GM12801 (cell line): Measurements from ENCODE around the gene INPP5A.

ENCODE experiments used
- TF ChIP-seq, protein P1 (sequence below): IDR thresholded peaks from one replicate; pipeline ENCODE4 v1.5.1; 2011; ENCODE audit warnings: control low read depth; ENCODE audit not compliant: insufficient read length; ENCODE audit errors: extremely low read depth

Gene INPP5A

DNA sequence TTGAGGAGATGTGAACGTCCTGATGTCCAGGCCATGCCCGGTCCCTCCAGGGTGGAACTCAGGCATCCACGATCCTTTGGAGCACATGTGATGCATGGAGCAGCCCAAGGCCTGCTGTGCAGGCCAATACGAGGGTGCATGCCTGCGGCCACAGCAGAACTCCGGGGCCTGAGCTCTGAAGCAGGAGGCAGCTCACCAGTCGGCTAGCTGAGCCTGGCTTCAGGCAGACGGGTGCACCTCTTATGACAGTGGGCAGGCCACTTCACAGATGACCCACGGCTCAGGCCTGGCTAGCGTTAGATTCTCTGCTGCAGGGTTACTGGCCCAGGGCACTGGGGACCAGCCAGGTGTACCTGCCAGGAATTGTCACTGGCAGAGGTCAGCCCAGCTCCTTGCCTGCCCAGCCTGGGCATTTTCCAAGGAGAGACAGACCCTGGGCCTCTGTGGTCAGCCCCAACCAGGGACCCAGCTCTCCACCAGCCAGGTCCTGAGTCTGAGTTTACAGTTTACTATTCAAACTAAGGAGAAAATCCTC lies 29.6 kb upstream of the INPP5A start:
- TF ChIP-seq, protein P1, sequence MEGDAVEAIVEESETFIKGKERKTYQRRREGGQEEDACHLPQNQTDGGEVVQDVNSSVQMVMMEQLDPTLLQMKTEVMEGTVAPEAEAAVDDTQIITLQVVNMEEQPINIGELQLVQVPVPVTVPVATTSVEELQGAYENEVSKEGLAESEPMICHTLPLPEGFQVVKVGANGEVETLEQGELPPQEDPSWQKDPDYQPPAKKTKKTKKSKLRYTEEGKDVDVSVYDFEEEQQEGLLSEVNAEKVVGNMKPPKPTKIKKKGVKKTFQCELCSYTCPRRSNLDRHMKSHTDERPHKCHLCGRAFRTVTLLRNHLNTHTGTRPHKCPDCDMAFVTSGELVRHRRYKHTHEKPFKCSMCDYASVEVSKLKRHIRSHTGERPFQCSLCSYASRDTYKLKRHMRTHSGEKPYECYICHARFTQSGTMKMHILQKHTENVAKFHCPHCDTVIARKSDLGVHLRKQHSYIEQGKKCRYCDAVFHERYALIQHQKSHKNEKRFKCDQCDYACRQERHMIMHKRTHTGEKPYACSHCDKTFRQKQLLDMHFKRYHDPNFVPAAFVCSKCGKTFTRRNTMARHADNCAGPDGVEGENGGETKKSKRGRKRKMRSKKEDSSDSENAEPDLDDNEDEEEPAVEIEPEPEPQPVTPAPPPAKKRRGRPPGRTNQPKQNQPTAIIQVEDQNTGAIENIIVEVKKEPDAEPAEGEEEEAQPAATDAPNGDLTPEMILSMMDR, result no peak

DNA sequence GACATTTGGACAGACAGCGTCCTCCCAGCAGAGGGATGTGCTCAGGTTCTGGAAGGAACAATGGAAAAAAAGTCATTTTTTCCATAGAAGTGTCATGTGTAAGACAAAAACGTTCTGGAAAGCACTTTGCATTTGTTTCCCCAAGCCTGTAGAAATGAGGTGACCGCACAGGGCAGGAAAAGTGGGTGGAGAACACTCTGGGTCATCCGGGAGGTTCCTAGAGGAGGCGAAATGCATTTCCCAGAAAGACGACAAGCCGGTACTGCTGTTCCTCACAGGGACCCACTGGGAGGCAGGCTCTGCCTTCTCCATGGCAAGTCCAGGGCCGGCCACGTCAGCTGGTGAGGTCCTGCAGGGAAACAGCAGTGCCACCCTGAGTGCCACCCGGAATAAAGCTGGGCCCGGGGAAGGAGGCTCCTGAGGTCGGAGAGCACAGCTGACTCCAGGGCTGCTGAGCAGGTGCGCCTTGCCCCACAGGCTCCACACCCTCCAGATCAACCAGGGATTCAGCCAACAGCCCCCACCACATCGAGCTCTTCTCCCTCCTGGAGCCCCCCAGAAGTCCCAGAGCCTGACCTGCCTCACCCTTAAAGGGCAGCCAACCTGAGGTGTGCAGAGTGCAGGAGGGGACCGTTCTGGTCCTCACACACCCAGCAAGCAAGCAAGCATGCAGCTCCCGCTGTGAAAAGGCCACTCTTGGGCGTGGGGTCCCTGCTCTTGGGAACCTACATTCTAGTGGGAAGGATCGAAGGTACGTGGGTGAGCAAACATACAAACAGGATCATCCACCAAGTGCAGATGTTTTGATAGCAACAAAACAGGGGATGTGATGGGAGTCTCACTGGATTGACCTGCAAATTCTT lies 28.8 kb upstream of the INPP5A start:
- TF ChIP-seq, protein P1, result no peak

DNA sequence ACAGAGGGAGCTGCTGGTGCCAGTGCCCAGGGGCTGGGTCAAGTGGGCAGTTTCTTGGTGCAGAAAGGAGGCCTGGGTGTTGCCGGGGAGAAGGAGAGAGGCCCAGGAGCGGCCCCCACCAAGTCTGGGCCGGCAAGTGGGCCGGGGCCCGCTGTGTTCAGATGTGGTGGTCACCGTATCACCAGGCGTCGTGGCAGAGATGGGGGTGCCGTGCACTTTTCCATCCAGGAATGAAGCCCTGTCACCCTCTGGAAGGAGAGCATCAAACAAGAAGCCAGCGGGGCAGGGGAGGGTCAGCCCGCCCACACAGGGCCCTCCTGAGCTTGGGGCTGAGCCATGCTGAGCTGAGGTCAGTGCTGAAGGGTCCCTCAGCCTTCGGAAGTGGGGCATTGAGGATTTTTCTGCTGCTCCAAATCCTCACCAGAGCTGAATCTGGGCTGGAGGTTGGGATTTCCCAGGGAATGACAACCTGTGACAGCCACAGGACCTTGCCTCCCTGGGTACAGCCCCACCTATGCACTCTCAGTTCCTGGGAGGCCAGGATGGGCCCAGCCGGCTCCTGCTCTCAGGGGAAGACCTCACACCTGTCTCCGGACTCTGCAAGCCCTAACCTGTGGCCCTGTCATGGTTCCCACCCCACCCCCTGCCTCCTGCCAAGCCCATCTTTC lies 27.9 kb upstream of the INPP5A start:
- TF ChIP-seq, protein P1, result no peak

DNA sequence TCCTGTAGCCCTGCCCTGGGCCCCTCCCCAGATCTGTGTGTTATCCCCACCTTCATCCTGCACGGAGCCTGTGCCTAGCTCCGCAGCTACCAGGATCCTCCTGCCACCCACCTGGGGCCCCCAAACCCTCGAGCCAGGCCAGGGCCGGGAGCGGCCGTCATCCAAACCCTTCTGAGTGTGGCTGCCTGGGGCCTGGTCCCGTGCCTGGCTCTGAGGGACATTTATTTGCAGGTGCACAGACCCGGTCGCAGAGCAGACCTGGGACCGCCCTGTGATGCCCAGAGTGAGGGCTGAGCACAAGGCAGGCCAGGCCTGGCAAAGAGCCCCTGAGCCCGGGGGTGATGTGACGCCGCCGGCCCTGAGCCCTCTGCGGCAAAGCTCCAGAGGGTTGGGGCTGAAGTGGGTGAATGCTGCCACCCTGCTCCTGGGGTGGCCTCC lies 27.4 kb upstream of the INPP5A start:
- TF ChIP-seq, protein P1, result no peak

DNA sequence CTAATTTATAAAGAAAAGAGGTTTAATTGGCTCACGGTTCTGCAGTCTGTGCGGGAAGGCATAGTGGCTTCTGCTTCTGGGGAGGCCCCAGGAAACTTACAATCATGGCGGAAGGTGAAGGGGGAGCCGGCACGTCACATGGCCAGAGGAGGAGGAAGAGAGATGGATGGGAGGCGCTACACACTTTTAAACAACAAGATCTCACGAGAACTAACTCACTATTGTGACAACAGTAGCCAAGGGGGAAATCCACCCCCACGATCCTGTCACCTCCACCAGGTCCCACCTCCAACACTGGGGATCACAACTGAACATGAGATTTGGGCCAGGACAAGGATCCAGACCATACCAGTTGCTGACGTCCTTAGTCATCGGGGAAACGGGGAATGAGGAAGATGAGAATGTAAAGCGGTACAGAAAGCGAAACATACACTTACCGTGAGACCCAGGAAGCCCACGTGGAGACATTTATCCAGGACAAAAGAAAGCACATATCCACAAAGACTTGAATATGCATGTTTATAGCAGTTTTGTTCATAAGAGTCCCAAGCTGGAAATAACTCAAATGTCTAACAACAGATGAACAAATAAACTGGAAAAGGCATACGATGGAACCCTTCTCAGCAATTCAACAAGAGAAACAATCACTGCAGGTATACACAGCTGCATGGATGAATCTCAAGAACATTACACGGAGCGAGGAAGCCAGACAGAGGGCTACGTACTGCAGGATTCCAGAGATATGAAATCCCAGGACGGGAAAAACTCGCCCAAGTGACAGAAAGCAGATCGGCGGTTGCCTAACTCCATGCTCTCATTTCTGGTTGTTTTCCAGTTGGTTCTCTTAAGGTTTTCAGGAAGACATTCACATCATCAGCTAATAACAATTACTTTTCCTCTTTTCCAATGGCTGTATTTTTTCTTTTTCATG lies 26.2 kb upstream of the INPP5A start:
- TF ChIP-seq, protein P1, result no peak

DNA sequence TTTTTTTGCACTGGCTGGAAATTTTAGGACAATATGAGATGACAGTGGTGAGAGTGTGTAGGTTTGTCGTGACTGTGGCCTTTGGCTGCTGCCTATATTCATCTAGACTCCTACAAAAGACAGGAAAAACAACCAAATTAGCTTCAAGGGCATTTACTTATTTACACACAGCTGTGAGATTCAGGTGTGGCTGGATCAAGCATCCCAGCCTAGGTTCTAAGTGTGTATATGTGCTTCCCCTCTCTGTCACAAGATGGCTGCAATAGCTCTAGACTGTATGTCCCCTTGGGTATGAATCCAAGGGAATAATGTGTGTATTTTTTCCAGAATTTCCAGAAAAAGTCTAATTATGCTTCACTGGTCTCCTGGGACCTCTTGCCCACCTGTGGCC lies 25.5 kb upstream of the INPP5A start:
- TF ChIP-seq, protein P1, result no peak
